GM21529 (cell line): ENCODE results near the gene GNA12.
"Not testable (repeated sequence)": the region's sequence is repeated elsewhere in the genome, so short reads cannot be mapped to it uniquely, and the experiment has no call there.

ENCODE experiments used
- ATAC-seq: cut with Tn5 transposase; IDR thresholded peaks from one replicate; pipeline ENCODE4 v1.9.1; 2021; ENCODE audit not compliant: unreplicated experiment

The GNA12 gene

DNA sequence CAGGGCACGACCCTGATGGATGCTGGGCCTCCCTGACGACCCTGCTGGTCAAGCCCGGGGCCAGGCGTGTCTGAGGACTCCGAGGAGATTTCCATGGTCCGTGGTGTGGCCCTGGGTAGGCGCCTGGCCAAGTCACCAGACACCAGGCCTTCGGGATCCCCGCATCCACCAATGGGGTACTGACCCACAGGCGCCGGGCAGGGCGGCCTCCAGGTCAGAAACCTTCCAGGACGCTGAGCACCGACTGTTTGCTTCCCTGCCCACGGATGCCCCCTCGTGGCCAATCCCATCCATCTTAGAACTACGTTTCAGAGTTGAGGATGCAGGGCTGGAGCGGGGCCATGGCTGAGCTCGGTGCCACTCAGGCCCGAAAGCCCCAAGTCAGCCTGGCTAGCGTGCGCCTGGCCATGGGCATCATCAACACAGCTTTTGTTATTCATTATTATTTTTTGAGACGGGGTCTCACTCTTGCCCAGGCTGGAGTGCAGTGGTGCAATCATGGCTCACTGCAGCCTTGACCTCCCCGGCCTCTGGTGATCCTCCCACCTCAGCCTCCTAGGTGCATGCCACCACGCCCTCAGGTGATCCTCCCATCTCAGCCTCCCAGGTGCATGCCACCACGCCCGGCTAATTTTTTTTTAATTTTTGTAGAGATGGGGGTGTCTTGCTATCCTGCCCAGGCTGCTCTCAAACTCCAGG is 163.2 kb downstream of the GNA12 start:
- no peak for ATAC-seq

GRCh38 chr7:2680256-2680655 is 163.9 kb downstream of the GNA12 start:
- no peak for ATAC-seq

DNA sequence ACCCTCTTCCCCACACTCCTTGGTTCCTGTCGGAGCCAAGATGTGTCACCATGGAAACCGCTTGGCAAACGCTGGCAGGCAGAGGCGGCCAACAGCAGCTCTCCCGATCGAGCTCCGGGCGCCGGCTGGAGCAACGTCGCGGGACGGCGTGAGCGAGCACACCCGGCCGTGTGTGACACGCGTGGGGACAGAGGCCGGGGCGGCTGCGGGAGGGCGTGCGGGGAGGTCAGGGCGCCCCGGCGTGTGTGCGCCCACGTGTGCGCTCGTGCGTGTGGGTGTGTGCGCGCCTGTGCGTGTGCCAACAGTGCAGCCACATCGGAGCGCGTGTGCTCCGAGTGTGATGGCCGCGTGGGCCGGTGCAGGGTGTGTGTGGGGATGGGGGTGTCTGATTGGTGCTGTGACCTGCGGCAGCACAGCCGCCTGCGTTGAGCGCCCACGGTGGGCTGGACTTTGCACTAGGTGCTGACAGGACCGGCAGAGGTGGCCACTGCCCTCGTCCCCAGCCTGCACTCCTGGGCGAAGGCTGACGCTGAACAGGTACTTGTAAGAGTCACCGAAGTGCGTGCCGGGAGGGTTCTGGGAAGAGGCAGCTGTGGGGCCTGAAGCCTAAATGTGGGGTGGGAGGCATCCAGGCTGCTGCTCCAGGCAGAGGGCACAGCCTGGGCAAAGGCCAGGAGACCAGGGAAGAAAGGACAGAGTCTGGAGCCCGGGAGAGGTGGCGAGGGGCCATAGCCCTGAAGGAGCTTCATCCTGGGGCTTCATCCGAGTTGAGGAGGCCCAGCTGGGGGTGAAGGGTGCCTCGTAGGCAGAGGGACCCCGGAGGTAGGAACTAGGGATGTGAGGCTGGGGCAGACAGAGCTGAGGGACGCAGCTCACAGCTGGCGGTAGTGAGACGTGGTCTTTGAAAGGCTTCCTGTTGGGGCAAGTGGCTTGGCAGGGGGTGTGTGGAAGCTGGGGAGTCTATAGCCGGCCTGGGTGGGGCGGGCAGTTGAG is 164.7 kb downstream of the GNA12 start:
- not testable (repeated sequence) for ATAC-seq

DNA sequence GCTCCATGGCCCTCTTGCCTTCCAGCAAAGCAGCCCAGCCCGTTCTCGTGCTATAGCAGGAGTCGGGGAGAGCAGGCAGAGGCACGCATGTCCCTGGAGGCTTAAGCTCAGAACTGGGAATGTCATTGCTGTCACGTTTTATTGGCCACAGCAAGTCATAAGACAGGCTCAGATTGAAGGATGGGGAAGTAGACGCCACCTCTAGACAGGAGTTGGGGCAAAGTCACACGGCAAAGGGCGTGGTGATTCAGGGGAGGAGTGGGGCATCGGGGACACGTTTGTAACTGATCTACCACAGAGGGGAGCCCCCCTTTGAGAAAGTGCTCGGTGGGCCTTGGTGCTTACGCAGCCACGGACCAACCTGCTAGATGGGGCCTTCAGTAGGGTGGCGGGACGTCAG is 165.7 kb downstream of the GNA12 start:
- not testable (repeated sequence) for ATAC-seq
